ENCODE data around the gene DOCK7. TPM values are rescaled to one million over a fixed set of nuclear protein-coding genes. Genes with fewer than 3 reads are reported as not detected.

Gene DOCK7
- total and polyA plus RNA-seq, 2 of the 13 experiments (the other 11 are each of a cell fraction or from before 2014, with no cell fraction given) = 45.7 to 67.2 TPM

- no peak for TF ChIP-seq SMAD1 (CRISPR knock-in tag; IDR thresholded peaks at IDR 0.05; ENCODE audit: borderline replicate concordance, low read depth)
- 0 out of 2 replicates have a peak, but pooled peaks have one; percentile 17 for TF ChIP-seq TBX3 (IDR thresholded peaks at IDR 0.05; ENCODE audit: borderline replicate concordance)
- TF ChIP-seq KLF12 (CRISPR knock-in tag; IDR thresholded peaks at IDR 0.05; ENCODE audit: borderline replicate concordance) = no peak
- TF ChIP-seq ARID5B (CRISPR knock-in tag; IDR thresholded peaks at IDR 0.05) = peak; percentile 99
- TF ChIP-seq TRAFD1 (CRISPR knock-in tag; IDR thresholded peaks at IDR 0.05; ENCODE audit: borderline replicate concordance) = no peak; the same call in 1 of the 2 replicates
- TF ChIP-seq ZNF7 (CRISPR knock-in tag; IDR thresholded peaks at IDR 0.05) = no peak
- no peak for TF ChIP-seq ZNF510 (CRISPR knock-in tag; IDR thresholded peaks at IDR 0.05; ENCODE audit: low read depth)
- TF ChIP-seq YEATS2 (CRISPR knock-in tag; IDR thresholded peaks at IDR 0.05; ENCODE audit: borderline replicate concordance) = peak; percentile 79; the same call in 1 of the 2 replicates
- peak; percentile 78 for TF ChIP-seq ZBTB33 (CRISPR knock-in tag; IDR thresholded peaks at IDR 0.05)
- 0 out of 2 replicates have a peak, but pooled peaks have one; percentile 55 for TF ChIP-seq PRDM10 (CRISPR knock-in tag; IDR thresholded peaks at IDR 0.05; ENCODE audit: low read depth)
- TF ChIP-seq ZNF253 (CRISPR knock-in tag; IDR thresholded peaks at IDR 0.05; ENCODE audit: borderline replicate concordance) = no peak
- TF ChIP-seq FOXM1 (CRISPR knock-in tag; IDR thresholded peaks at IDR 0.05) = no peak
- no peak for TF ChIP-seq ZFP36L2 (CRISPR knock-in tag; IDR thresholded peaks at IDR 0.05)
- no peak for TF ChIP-seq BCLAF1 (IDR thresholded peaks at IDR 0.05)
- TF ChIP-seq ZNF773 (CRISPR knock-in tag; IDR thresholded peaks at IDR 0.05; ENCODE audit: borderline replicate concordance) = no peak
Measured at GRCh38 chr1:62621907-62622306, 66.3 kb downstream of the DOCK7 start (continued).

Data from HepG2 (cell line).